Stimulated activated CD8-positive, alpha-beta memory T cell treated with anti-CD3 and anti-CD28 coated beads, Interleukin-15, amount 100 ng/mL, for 1 hour (primary cell): Measurements from ENCODE around the gene MYO5A.
"Not testable (repeated sequence)": the region's sequence is repeated elsewhere in the genome, so short reads cannot be mapped to it uniquely, and the experiment has no call there.

Experiments
- DNase-seq: peaks from one replicate; pipeline ENCODE4 v3.0.0-alpha.2; 2020; ENCODE audit warnings: low read depth

MYO5A gene

GRCh38 chr15:52505151-52505550, 23.5 kb downstream of the MYO5A start:
- no peak for DNase-seq

GRCh38 chr15:52503788-52504496, 24.7 kb downstream of the MYO5A start:
- DNase-seq, result no peak

GRCh38 chr15:52502608-52503007, 26.1 kb downstream of the MYO5A start:
- DNase-seq, result no peak

- no peak for DNase-seq
These were observed 29.2 kb downstream of the MYO5A start for GRCh38 chr15:52499506-52499905.

- DNase-seq, result no peak
These were observed 30.0 kb downstream of the MYO5A start for GRCh38 chr15:52498706-52499105.

GRCh38 chr15:52496776-52497470, 31.8 kb downstream of the MYO5A start:
- no peak for DNase-seq

GRCh38 chr15:52496175-52496574, 32.5 kb downstream of the MYO5A start:
- DNase-seq, result no peak

GRCh38 chr15:52495125-52495524, 33.6 kb downstream of the MYO5A start:
- DNase-seq, result no peak

GRCh38 chr15:52493968-52494367, 34.7 kb downstream of the MYO5A start:
- DNase-seq, result no peak

- no peak for DNase-seq
These were observed 36.5 kb downstream of the MYO5A start for GRCh38 chr15:52492132-52492531.

GRCh38 chr15:52491472-52491871, 37.2 kb downstream of the MYO5A start:
- no peak for DNase-seq

GRCh38 chr15:52489430-52489829, 39.2 kb downstream of the MYO5A start:
- DNase-seq, result not testable (repeated sequence)

- DNase-seq, result no peak
These were observed 39.9 kb downstream of the MYO5A start for GRCh38 chr15:52488830-52489229.

- DNase-seq, result no peak
These were observed 42.4 kb downstream of the MYO5A start for GRCh38 chr15:52486003-52486996.

- no peak for DNase-seq
These were observed 43.4 kb downstream of the MYO5A start for GRCh38 chr15:52485290-52485689.

- no peak for DNase-seq
These were observed 45.0 kb downstream of the MYO5A start for GRCh38 chr15:52483707-52484106.

- no peak for DNase-seq
These were observed 46.8 kb downstream of the MYO5A start for GRCh38 chr15:52481915-52482314.

GRCh38 chr15:52480990-52481389, 47.7 kb downstream of the MYO5A start:
- no peak for DNase-seq

- no peak for DNase-seq
These were observed 62.0 kb downstream of the MYO5A start for GRCh38 chr15:52466716-52467115.

- no peak for DNase-seq
These were observed 62.5 kb downstream of the MYO5A start for GRCh38 chr15:52466134-52466701.

GRCh38 chr15:52464478-52464877, 64.2 kb downstream of the MYO5A start:
- DNase-seq, result no peak

- DNase-seq, result no peak
These were observed 64.6 kb downstream of the MYO5A start for GRCh38 chr15:52464040-52464439.
